Panc1 (cell line): Measurements from ENCODE around the gene COL23A1. TPM values are rescaled to one million over a fixed set of nuclear protein-coding genes. Genes with fewer than 3 reads are reported as not detected.

Experiments used
- ATAC-seq: fragments of 200-7000 bp; cut with Tn5 transposase; 2 replicates; pipeline ENCODE4 v1.9.1; 2020; ENCODE audit warnings: mild to moderate bottlenecking, moderate library complexity
- BruUV-seq: library from RNA; stranded (reverse); fragments of 400-500 nt; replicated peaks from 2 replicates; lab custom pipeline; 2021; lab: Mats Ljungman, UMichigan
- CTCF ChIA-PET: fragments of 300-600 bp; sonication (Branson Sonifier 250); formaldehyde crosslinking; loops from one replicate; lab custom pipeline; 2022; ENCODE audit warnings: antibody characterized with exemption; lab: Charles Lee
- POLR2A ChIA-PET: fragments of 300-600 bp; sonication (Branson Sonifier 250); formaldehyde crosslinking; loops from one replicate; lab custom pipeline; 2022; ENCODE audit warnings: antibody characterized with exemption; lab: Charles Lee
- DNase-seq: peaks from one replicate; pipeline ENCODE4 v3.0.0-alpha.2; 2010; ENCODE audit warnings: low read depth, low spot score
- H3K27ac ChIP-seq: 2 replicates; pipeline ENCODE4 v1.5.1; 2011; ENCODE audit warnings: mild to moderate bottlenecking, low read length, inconsistent platforms
- H3K27me3 ChIP-seq: fragments of 200-500 bp; sonication (Bioruptor generic); 2 replicates; pipeline ENCODE4 v1.6.0; 2014; ENCODE audit warnings: low read length, inconsistent platforms; ENCODE audit not compliant: control insufficient read depth, insufficient read depth
- H3K36me3 ChIP-seq: fragments of 200-500 bp; sonication (Bioruptor generic); 2 replicates; pipeline ENCODE4 v1.5.1; 2014; ENCODE audit warnings: inconsistent platforms, mild to moderate bottlenecking, low read length, moderate library complexity; ENCODE audit not compliant: control insufficient read depth, insufficient read depth
- H3K4me1 ChIP-seq: 2 replicates; pipeline ENCODE4 v1.5.1; 2011; ENCODE audit warnings: inconsistent platforms, mild to moderate bottlenecking, low read length, moderate library complexity; ENCODE audit not compliant: control insufficient read depth, insufficient read depth
- H3K4me3 ChIP-seq, 2 experiments: 2 replicates each; pipeline ENCODE4 v1.5.1; 2011 to 2012; ENCODE audit warnings: low read depth in 2 of 2, low read length in 2 of 2, mild to moderate bottlenecking in 2 of 2, inconsistent platforms in 1 of 2, moderate library complexity in 1 of 2
- H3K9me3 ChIP-seq: fragments of 200-500 bp; sonication (Bioruptor generic); 2 replicates; pipeline ENCODE4 v1.5.1; 2014; ENCODE audit warnings: low read depth, mild to moderate bottlenecking, inconsistent platforms, low read length, moderate library complexity; ENCODE audit not compliant: control insufficient read depth, insufficient read depth
- CTCF ChIP-seq: fragments of 450-650 bp; IDR thresholded peaks from 2 replicates; pipeline ENCODE4 v1.5.1; 2017; ENCODE audit warnings: mild to moderate bottlenecking
- POLR2AphosphoS5 ChIP-seq: IDR thresholded peaks from 2 replicates; pipeline ENCODE4 v1.6.1; 2012; ENCODE audit warnings: mild to moderate bottlenecking, low read depth, low read length, moderate library complexity
- SIN3A ChIP-seq: IDR thresholded peaks from 2 replicates; pipeline ENCODE4 v1.6.1; 2012; ENCODE audit warnings: low read depth, mild to moderate bottlenecking, low read length, moderate library complexity, borderline replicate concordance; ENCODE audit not compliant: insufficient read depth
- TCF7L2 ChIP-seq: IDR thresholded peaks from 2 replicates; pipeline ENCODE4 v1.6.1; 2011; ENCODE audit warnings: mild to moderate bottlenecking, low read depth, low read length, inconsistent platforms
- in situ Hi-C: cut with HindIII; loops from 2 replicates; pipeline ENCODE4 v1.10.0; 2016; ENCODE audit warnings: low sequenced_read_pairs, low pct_unique_long_range_greater_than_20kb
- intact Hi-C: fragments of 100-400 bp; cut with micrococcal nuclease; formaldehyde crosslinking; loops from one replicate; pipeline ENCODE4 v1.10.0; 2022; ENCODE audit not compliant: unreplicated experiment
- total RNA-seq: library from RNA; stranded (reverse); gene quantifications from one replicate; pipeline ENCODE4 v1.2.1, GENCODE V29; 2021; ENCODE audit not compliant: unreplicated experiment
- TF ChIP-seq, protein P1 (sequence below), 2 experiments: IDR thresholded peaks; 2 replicates each; pipeline ENCODE4 v1.6.1; 2011 to 2012; ENCODE audit warnings: low read depth in 2 of 2, control low read depth in 1 of 2, low read length in 1 of 2, mild to moderate bottlenecking in 1 of 2, moderate library complexity in 1 of 2; ENCODE audit not compliant: insufficient read depth in 1 of 2

Gene COL23A1
- total RNA-seq, 1 experiment from 2014 or later: 0.05 TPM

- H3K36me3 ChIP-seq: no peaks in the 10 kb centered on the region
- ChIA-PET CTCF (no interaction called here), POLR2A (no interaction called here)
- DNase-seq: no peak
- peaks cover 5% of the 10 kb centered on the region; the same call in 1 of the 2 replicates for H3K27me3 ChIP-seq
- in situ Hi-C loops: no loop called here
- intact Hi-C loops: no loop called here
- H3K4me3 ChIP-seq: no peak overlapping the region
- ATAC-seq: no peak
- H3K9me3 ChIP-seq: no peaks in the 10 kb centered on the region
- H3K27ac ChIP-seq: no peak overlapping the region
- no peak for TF ChIP-seq SIN3A
- TF ChIP-seq TCF7L2: no peak
- TF ChIP-seq, protein P1, sequence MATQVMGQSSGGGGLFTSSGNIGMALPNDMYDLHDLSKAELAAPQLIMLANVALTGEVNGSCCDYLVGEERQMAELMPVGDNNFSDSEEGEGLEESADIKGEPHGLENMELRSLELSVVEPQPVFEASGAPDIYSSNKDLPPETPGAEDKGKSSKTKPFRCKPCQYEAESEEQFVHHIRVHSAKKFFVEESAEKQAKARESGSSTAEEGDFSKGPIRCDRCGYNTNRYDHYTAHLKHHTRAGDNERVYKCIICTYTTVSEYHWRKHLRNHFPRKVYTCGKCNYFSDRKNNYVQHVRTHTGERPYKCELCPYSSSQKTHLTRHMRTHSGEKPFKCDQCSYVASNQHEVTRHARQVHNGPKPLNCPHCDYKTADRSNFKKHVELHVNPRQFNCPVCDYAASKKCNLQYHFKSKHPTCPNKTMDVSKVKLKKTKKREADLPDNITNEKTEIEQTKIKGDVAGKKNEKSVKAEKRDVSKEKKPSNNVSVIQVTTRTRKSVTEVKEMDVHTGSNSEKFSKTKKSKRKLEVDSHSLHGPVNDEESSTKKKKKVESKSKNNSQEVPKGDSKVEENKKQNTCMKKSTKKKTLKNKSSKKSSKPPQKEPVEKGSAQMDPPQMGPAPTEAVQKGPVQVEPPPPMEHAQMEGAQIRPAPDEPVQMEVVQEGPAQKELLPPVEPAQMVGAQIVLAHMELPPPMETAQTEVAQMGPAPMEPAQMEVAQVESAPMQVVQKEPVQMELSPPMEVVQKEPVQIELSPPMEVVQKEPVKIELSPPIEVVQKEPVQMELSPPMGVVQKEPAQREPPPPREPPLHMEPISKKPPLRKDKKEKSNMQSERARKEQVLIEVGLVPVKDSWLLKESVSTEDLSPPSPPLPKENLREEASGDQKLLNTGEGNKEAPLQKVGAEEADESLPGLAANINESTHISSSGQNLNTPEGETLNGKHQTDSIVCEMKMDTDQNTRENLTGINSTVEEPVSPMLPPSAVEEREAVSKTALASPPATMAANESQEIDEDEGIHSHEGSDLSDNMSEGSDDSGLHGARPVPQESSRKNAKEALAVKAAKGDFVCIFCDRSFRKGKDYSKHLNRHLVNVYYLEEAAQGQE (IDR thresholded peaks at IDR 0.05; ENCODE audit: insufficient read depth in 1 of 2, low read depth in 2 of 2, low read length in 1 of 2): no peak
- no peak for TF ChIP-seq POLR2AphosphoS5
- H3K4me1 ChIP-seq: no peaks in the 10 kb centered on the region; the same call in 1 of the 2 replicates
- BruUV-seq: no TSS peak
Observed at GRCh38 chr5:178416206-178416882, 173.8 kb downstream of the COL23A1 start.

- no TSS peak for BruUV-seq
- Histone ChIP-seq H3K27ac (no peak overlapping the region), H3K4me3 (no peak overlapping the region), H3K36me3 (no peaks in the 10 kb centered on the region), H3K4me1 (no peaks in the 10 kb centered on the region; the same call in 1 of the 2 replicates), H3K27me3 (peaks cover 6% of the 10 kb centered on the region; the same call in 1 of the 2 replicates), H3K9me3 (no peaks in the 10 kb centered on the region)
- TF ChIP-seq, protein P1 (IDR thresholded peaks at IDR 0.05; ENCODE audit: insufficient read depth in 1 of 2, low read depth in 2 of 2, low read length in 1 of 2): no peak
- TF ChIP-seq SIN3A (no peak), POLR2AphosphoS5 (no peak), TCF7L2 (no peak), CTCF (no peak)
- ATAC-seq (no peak), DNase-seq (no peak)
- intact Hi-C loops: no loop called here
- in situ Hi-C loops: no loop called here
- POLR2A ChIA-PET: no interaction called here
- CTCF ChIA-PET: no interaction called here
Observed at GRCh38 chr5:178415353-178415752, 174.8 kb downstream of the COL23A1 start.
